Adrenal gland (tissue), 12 donors: Measurements from ENCODE around the gene THSD7A. TPM values are rescaled to one million over a fixed set of nuclear protein-coding genes. Genes with fewer than 3 reads are reported as not detected.

Experiments
- DNase-seq, 7 donors: peaks; one replicate each; pipeline ENCODE4 v3.0.0-alpha.2; 2019 to 2020
- H3K27ac ChIP-seq, 5 donors: fragments of 200-600 bp; sonication (generic) in 4 of 5; 1 replicate in 3 of 5; 2 replicates in 2 of 5; pipeline versions ENCODE4 v1.5.1 to v1.8.0; 2016 to 2020; ENCODE audit warnings: mild to moderate bottlenecking in 1 of 5
- H3K27me3 ChIP-seq: fragments of 200-600 bp; 2 replicates; pipeline ENCODE4 v1.8.0; 2021
- H3K36me3 ChIP-seq, 2 donors: fragments of 200-600 bp; replicated peaks in 1 of 2; 1 replicate in 1 of 2; 2 replicates in 1 of 2; pipeline versions ENCODE4 v1.5.1 to v1.8.0; 2018 to 2022
- H3K4me1 ChIP-seq, 2 donors: fragments of 200-600 bp; replicated peaks in 1 of 2; 1 replicate in 1 of 2; 2 replicates in 1 of 2; pipeline versions ENCODE4 v1.5.1 to v1.8.0; 2018 to 2021
- H3K4me3 ChIP-seq, 4 donors: fragments of 200-600 bp; sonication (generic) in 3 of 4; one replicate each; pipeline ENCODE4 v1.5.1; 2016 to 2018
- H3K9me3 ChIP-seq, 3 donors: fragments of 200-600 bp; sonication (generic) in 1 of 3; replicated peaks in 1 of 3; 1 replicate in 2 of 3; 2 replicates in 1 of 3; pipeline versions ENCODE4 v1.5.1 to v1.8.0; 2016 to 2021
- POLR2A ChIP-seq, 2 donors: fragments of 450-650 bp; IDR thresholded peaks; one replicate each; pipeline ENCODE4 v1.6.1; 2017; ENCODE audit warnings: antibody characterized with exemption in 2 of 2, mild to moderate bottlenecking in 2 of 2, moderate library complexity in 1 of 2
- WGBS, 4 donors: extraction: QIAGEN DNeasy Blood & Tissue Kit in 2 of 4; methylation state at CpG; one replicate each; pipeline versions ENCODE4 v1.1.5 to v1.1.7; 2013 to 2017; 5-methylcytosine and 5-hydroxymethylcytosine counted together
- intact Hi-C, 2 donors: fragments of 100-400 bp; cut with DNase I; formaldehyde crosslinking; loops; one replicate each; pipeline versions ENCODE4 v1.14.1 to v1.15.0; 2022 to 2023
- polyA plus RNA-seq, 3 donors: library from polyadenylated mRNA; stranded (reverse); fragments of 200-250 nt in 2 of 3; fragments of 350-450 nt in 1 of 3; fragmentation: Illumina TruSeq in 1 of 3; extraction: RNeasy Lipid Tissue Mini Kit (QIAGEN cat#74804) in 1 of 3; gene quantifications; one replicate each; pipeline ENCODE4 v1.2.3, GENCODE V29; 2013 to 2014
- total RNA-seq, 9 donors: library from RNA; depleted of rRNA in 4 of 9; stranded (reverse); fragments of >200 nt in 4 of 9; fragments of 120-200 nt in 1 of 9; fragmentation: NEBNext Ultra II Directional in 1 of 9; extraction: Animal tissue kit (Norgen Biotek cat#: 25700) in 1 of 9; gene quantifications; one replicate each; pipeline versions ENCODE4 v1.1.0 to v1.2.4, GENCODE V29; 2013 to 2023
- TF ChIP-seq, protein P1 (sequence below), 6 experiments: fragments of 450-650 bp in 4 of 6; fragments of 200-600 bp in 2 of 6; sonication (generic) in 1 of 6; IDR thresholded peaks; 1 replicate in 5 of 6; 2 replicates in 1 of 6; pipeline versions ENCODE4 v1.5.1 to v1.8.0; 2016 to 2021; ENCODE audit warnings: antibody characterized with exemption in 6 of 6, mild to moderate bottlenecking in 2 of 6, moderate library complexity in 1 of 6
- donor health status: healthy with polysubstance abuse.
- donor health status: Bipolar disorder and iron deficiency.
- donor health status: DM: yes; HTN: yes; CAD: no.
- donor health status: DM: no; HTN: no; CAD: no.
- donor health status: DM: no; HTN: no; CAD: no.
- donor health status: DM: yes; HTN: yes; CAD: no.

The THSD7A gene
- total and polyA plus RNA-seq, 12 donors = 0.74 to 18.4 (median 4.8) TPM

- no peak for DNase-seq
- Histone ChIP-seq H3K9me3 (no peaks in the 10 kb centered on the region), H3K4me1 (peaks cover 7 to 21% of the 10 kb centered on the region in 2 donors), H3K4me3 (no peak overlapping the region), H3K36me3 (no peaks in the 10 kb centered on the region), H3K27ac (no peak overlapping the region), H3K27me3 (no peaks in the 10 kb centered on the region)
- TF ChIP-seq POLR2A (IDR thresholded peaks at IDR 0.05) = no peak
- TF ChIP-seq, protein P1, sequence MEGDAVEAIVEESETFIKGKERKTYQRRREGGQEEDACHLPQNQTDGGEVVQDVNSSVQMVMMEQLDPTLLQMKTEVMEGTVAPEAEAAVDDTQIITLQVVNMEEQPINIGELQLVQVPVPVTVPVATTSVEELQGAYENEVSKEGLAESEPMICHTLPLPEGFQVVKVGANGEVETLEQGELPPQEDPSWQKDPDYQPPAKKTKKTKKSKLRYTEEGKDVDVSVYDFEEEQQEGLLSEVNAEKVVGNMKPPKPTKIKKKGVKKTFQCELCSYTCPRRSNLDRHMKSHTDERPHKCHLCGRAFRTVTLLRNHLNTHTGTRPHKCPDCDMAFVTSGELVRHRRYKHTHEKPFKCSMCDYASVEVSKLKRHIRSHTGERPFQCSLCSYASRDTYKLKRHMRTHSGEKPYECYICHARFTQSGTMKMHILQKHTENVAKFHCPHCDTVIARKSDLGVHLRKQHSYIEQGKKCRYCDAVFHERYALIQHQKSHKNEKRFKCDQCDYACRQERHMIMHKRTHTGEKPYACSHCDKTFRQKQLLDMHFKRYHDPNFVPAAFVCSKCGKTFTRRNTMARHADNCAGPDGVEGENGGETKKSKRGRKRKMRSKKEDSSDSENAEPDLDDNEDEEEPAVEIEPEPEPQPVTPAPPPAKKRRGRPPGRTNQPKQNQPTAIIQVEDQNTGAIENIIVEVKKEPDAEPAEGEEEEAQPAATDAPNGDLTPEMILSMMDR (IDR thresholded peaks at IDR 0.05) = no peak
- intact Hi-C loops = no loop called here
Observed at GRCh38 chr7:11709196-11709595, 122.8 kb downstream of the THSD7A start.

GRCh38 chr7:11707606-11708193 is 124.3 kb downstream of the THSD7A start:
- H3K4me1 ChIP-seq = peaks cover 7 to 21% of the 10 kb centered on the region in 2 donors
- intact Hi-C loops = no loop called here
- WGBS, 4 donors = 45 to 64% (median 54%) methylated on average over 2 of the region's 2 CpGs
- H3K4me3 ChIP-seq = no peak overlapping the region
- DNase-seq = no peak
- H3K36me3 ChIP-seq = no peaks in the 10 kb centered on the region
- H3K27me3 ChIP-seq = no peaks in the 10 kb centered on the region
- no peak for TF ChIP-seq POLR2A (IDR thresholded peaks at IDR 0.05)
- TF ChIP-seq, protein P1 (IDR thresholded peaks at IDR 0.05) = no peak
- no peak overlapping the region for H3K27ac ChIP-seq
- no peaks in the 10 kb centered on the region for H3K9me3 ChIP-seq

- no peak for DNase-seq
- Histone ChIP-seq H3K4me3 (no peak overlapping the region), H3K27ac (no peak overlapping the region), H3K9me3 (no peaks in the 10 kb centered on the region), H3K4me1 (peaks cover 7 to 21% of the 10 kb centered on the region in 2 donors), H3K27me3 (no peaks in the 10 kb centered on the region), H3K36me3 (no peaks in the 10 kb centered on the region)
- TF ChIP-seq POLR2A (IDR thresholded peaks at IDR 0.05) = no peak
- TF ChIP-seq, protein P1 (IDR thresholded peaks at IDR 0.05) = no peak
- intact Hi-C loops = no loop called here
- 39 to 42% (median 40%) methylated on average over 2 of the region's 2 CpGs for WGBS, 4 donors
Observed at GRCh38 chr7:11706666-11707605, 125.1 kb downstream of the THSD7A start.

GRCh38 chr7:11703829-11704228 is 128.2 kb downstream of the THSD7A start:
- no peaks in the 10 kb centered on the region for H3K27me3 ChIP-seq
- TF ChIP-seq, protein P1 (IDR thresholded peaks at IDR 0.05) = no peak
- no peak for TF ChIP-seq POLR2A (IDR thresholded peaks at IDR 0.05)
- intact Hi-C loops = no loop called here
- H3K4me1 ChIP-seq = peaks cover 0 to 20% of the 10 kb centered on the region in 2 donors
- 86 to 96% (median 94%) methylated on average over 1 of the region's 1 CpG for WGBS, 4 donors
- H3K9me3 ChIP-seq = no peaks in the 10 kb centered on the region
- no peak overlapping the region for H3K27ac ChIP-seq
- no peak overlapping the region for H3K4me3 ChIP-seq
- DNase-seq = no peak
- H3K36me3 ChIP-seq = no peaks in the 10 kb centered on the region
